ENCODE data around the gene ARMCX1. TPM values are rescaled to one million over a fixed set of nuclear protein-coding genes. Genes with fewer than 3 reads are reported as not detected.
"Not testable (repeated sequence)": the region's sequence is repeated elsewhere in the genome, so short reads cannot be mapped to it uniquely, and the experiment has no call there.

Gene ARMCX1
- total RNA-seq, 4 donors from 2014 or later = 25.7 to 37.9 (median 33.7) TPM

DNA sequence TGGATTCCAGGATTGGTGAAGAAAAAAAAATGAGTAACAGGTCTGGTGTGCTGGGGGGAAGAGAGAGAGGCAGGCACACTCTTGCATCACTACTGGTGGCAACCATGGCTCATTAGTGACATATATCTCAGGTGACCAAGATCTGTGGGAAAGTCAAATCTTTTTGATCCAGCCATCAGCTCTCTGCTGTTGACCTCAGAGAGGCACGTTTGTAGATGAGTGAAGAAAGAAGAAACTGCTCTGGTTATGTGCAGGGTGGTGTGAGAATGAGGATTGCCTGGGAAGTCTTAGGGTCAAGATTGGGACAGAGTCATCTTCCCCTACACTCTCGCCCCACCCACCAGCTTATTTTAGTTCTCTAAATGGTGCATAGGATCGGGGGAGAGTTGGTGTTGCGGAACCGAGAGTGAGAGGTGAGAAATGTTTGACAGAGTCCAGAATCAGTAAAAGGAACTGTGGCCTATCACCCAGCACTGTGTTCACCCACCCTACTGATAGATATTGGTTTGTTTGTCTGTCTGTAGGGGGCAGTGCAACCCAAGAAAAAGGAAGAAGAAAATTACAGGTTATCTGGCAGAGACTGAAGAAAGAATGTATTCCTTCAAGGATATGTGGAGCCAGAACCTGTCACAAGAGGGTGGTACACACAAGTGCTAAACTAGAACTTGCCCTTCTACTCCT, 45.5 kb downstream of the ARMCX1 start:
- H3K4me3 ChIP-seq = no peak overlapping the region
- H3K36me3 ChIP-seq = no peaks in the 10 kb centered on the region
- intact Hi-C loops (cut with DNase I) = loop anchor here (5.0 kb wide), 2 partner anchors 161 to 201 kb away; no protein-coding TSS in a partner anchor
- peaks cover 0 to 7% (median 0%) of the 10 kb centered on the region in 4 donors for H3K27me3 ChIP-seq
- 12% methylated on average over 5 of the region's 5 CpGs for WGBS
- TF ChIP-seq POLR2AphosphoS5 (IDR thresholded peaks at IDR 0.05) (no peak), EP300 (IDR thresholded peaks at IDR 0.05) (no peak), POLR2A (IDR thresholded peaks at IDR 0.05; ENCODE audit: low read depth) (no peak), CTCF (IDR thresholded peaks at IDR 0.05) (peak; percentile 54 to 63 (median 56))
- H3K27ac ChIP-seq (replicated peaks in 1 of 4) = no peak overlapping the region
- no peaks in the 10 kb centered on the region for H3K4me1 ChIP-seq
- no peak for DNase-seq (ENCODE audit: extremely low spot score)
- no peaks in the 10 kb centered on the region for H3K9me3 ChIP-seq

DNA sequence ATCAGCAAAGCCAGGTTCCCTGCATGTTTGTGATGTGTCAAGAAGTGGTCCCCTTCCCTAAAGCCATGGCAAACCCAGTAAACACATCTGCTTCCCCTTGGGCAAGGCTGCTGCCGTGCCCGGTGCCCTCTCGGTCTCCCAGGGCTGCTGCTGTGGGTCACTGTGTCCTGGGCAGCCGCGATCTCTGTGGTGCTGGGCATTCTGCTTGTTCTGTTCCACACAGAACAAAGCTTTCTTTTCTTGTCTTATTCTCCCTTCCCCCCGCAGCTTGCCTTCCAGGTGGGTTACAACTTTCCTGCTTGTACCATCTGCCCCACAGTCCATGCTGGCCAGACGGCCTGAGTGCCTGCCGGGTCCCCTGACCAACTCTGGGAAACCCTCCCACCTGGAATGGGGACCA, 49.2 kb downstream of the ARMCX1 start:
- not testable (repeated sequence) for H3K9me3 ChIP-seq; DNase-seq (ENCODE audit: extremely low spot score); H3K4me1 ChIP-seq; H3K27ac ChIP-seq (replicated peaks in 1 of 4); H3K4me3 ChIP-seq; H3K36me3 ChIP-seq; H3K27me3 ChIP-seq
- intact Hi-C loops (cut with DNase I) = loop anchor here (5.0 kb wide), 2 partner anchors 158 to 198 kb away; no protein-coding TSS in a partner anchor
- WGBS = 97% methylated on average over 6 of the region's 8 CpGs

DNA sequence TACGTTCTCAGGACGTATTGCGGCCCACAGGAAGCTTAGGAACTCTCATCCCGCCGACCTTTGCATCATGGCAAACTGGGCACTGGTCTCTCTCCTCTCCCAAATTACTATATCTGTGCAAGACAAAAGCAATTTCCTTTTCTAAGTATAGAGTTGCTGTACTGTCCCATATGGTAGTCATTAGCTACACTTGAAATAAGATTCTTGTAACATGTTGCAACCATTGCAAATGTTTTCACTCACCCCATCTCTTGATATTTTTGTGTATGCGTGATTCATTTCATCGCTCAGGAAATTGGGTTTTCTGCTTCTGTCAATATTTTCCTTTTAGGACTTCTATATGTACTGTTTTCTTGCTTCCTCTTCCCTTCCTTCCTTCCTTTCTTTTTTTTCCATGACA, 51.7 kb downstream of the ARMCX1 start:
- TF ChIP-seq CTCF (IDR thresholded peaks at IDR 0.05) (no peak), POLR2AphosphoS5 (IDR thresholded peaks at IDR 0.05) (no peak), EP300 (IDR thresholded peaks at IDR 0.05) (no peak), POLR2A (IDR thresholded peaks at IDR 0.05; ENCODE audit: low read depth) (no peak)
- H3K4me3 ChIP-seq = no peak overlapping the region
- no peaks in the 10 kb centered on the region for H3K36me3 ChIP-seq
- DNase-seq (ENCODE audit: extremely low spot score) = no peak
- H3K9me3 ChIP-seq = no peaks in the 10 kb centered on the region
- no peak overlapping the region for H3K27ac ChIP-seq (replicated peaks in 1 of 4)
- intact Hi-C loops (cut with DNase I) = no loop called here
- WGBS = 77% methylated on average over 7 of the region's 7 CpGs
- no peaks in the 10 kb centered on the region for H3K27me3 ChIP-seq
- H3K4me1 ChIP-seq = no peaks in the 10 kb centered on the region

Other genes with a start within 250 kb of the ARMCX1 start
- gene TIMM8A, start 201.8 kb upstream of the ARMCX1 start, total RNA-seq = 1 to 10 TPM; 3.0 to 4.8 (median 3.7) TPM
- 1 to 10 TPM; 2.5 to 5.3 (median 4.0) TPM for gene BTK, start 164.4 kb upstream of the ARMCX1 start, total RNA-seq
- 100 to 1,000 TPM; 280 to 704 (median 376) TPM for gene RPL36A, start 159.5 kb upstream of the ARMCX1 start, total RNA-seq
- 10 to 100 TPM in 3 of 4 donors, 1 to 10 TPM in 1; 8.7 to 17.7 (median 15.9) TPM for gene GLA, start 142.6 kb upstream of the ARMCX1 start, total RNA-seq
- 10 to 100 TPM; 36.4 to 60.0 (median 44.4) TPM for gene HNRNPH2, start 142.3 kb upstream of the ARMCX1 start, total RNA-seq
- 10 to 100 TPM in 2 of 4 donors, 1 to 10 TPM in 2; 4.2 to 12.3 (median 8.4) TPM for gene ARMCX4, start 65.1 kb upstream of the ARMCX1 start, total RNA-seq
- gene ARMCX6, start 67.5 kb downstream of the ARMCX1 start, total RNA-seq = 10 to 100 TPM in 3 of 4 donors, 1 to 10 TPM in 1; 6.6 to 17.2 (median 14.4) TPM
- 10 to 100 TPM; 38.2 to 52.5 (median 49.9) TPM for gene ARMCX3, start 72.6 kb downstream of the ARMCX1 start, total RNA-seq
- gene ARMCX2, start 109.3 kb downstream of the ARMCX1 start, total RNA-seq = 10 to 100 TPM; 15.0 to 55.0 (median 30.6) TPM

Measured in esophagus muscularis mucosa (tissue), 4 donors.